ENCODE measurements around the gene PIK3C2G. TPM values are rescaled to one million over a fixed set of nuclear protein-coding genes. Genes with fewer than 3 reads are reported as not detected.

PIK3C2G gene
- total RNA-seq, 4 donors from 2014 or later: 0.30 TPM; not detected in 3

GRCh38 chr12:18431771-18432170, 170.5 kb downstream of the PIK3C2G start:
- H3K27ac ChIP-seq: no peak overlapping the region
- H3K4me1 ChIP-seq: no peaks in the 10 kb centered on the region
- H3K9me3 ChIP-seq: no peaks in the 10 kb centered on the region
- DNase-seq (ENCODE audit: low spot score in 2 of 2): no peak
- H3K4me3 ChIP-seq: no peak overlapping the region
- no peak for TF ChIP-seq CTCF (IDR thresholded peaks at IDR 0.05)
- no peak for TF ChIP-seq POLR2A (IDR thresholded peaks at IDR 0.05)
- no peaks in the 10 kb centered on the region for H3K36me3 ChIP-seq
- no peaks in the 10 kb centered on the region for H3K27me3 ChIP-seq

GRCh38 chr12:18432206-18432605, 170.9 kb downstream of the PIK3C2G start:
- DNase-seq (ENCODE audit: low spot score in 2 of 2): no peak
- Histone ChIP-seq H3K4me3 (no peak overlapping the region), H3K27ac (no peak overlapping the region), H3K9me3 (no peaks in the 10 kb centered on the region), H3K36me3 (no peaks in the 10 kb centered on the region), H3K4me1 (no peaks in the 10 kb centered on the region), H3K27me3 (no peaks in the 10 kb centered on the region)
- TF ChIP-seq CTCF (IDR thresholded peaks at IDR 0.05): no peak
- no peak for TF ChIP-seq EP300 (IDR thresholded peaks at IDR 0.05)
- no peak for TF ChIP-seq POLR2A (IDR thresholded peaks at IDR 0.05)

GRCh38 chr12:18436170-18436569, 174.9 kb downstream of the PIK3C2G start:
- no peaks in the 10 kb centered on the region for H3K4me1 ChIP-seq
- DNase-seq (ENCODE audit: low spot score in 2 of 2): no peak
- TF ChIP-seq POLR2A (IDR thresholded peaks at IDR 0.05) (no peak), EP300 (IDR thresholded peaks at IDR 0.05) (no peak), CTCF (IDR thresholded peaks at IDR 0.05) (no peak)
- H3K9me3 ChIP-seq: no peaks in the 10 kb centered on the region
- no peak overlapping the region for H3K27ac ChIP-seq
- no peak overlapping the region for H3K4me3 ChIP-seq
- no peaks in the 10 kb centered on the region for H3K36me3 ChIP-seq
- no peaks in the 10 kb centered on the region for H3K27me3 ChIP-seq

- 47 to 56% methylated on average over 3 of the region's 3 CpGs for whole genome bisulfite sequencing, 2 donors
- H3K4me1 ChIP-seq: no peaks in the 10 kb centered on the region
- no peaks in the 10 kb centered on the region for H3K9me3 ChIP-seq
- H3K27ac ChIP-seq: no peak overlapping the region
- H3K4me3 ChIP-seq: no peak overlapping the region
- H3K27me3 ChIP-seq: no peaks in the 10 kb centered on the region
- no peaks in the 10 kb centered on the region for H3K36me3 ChIP-seq
- no peak for TF ChIP-seq CTCF (IDR thresholded peaks at IDR 0.05)
- no peak for TF ChIP-seq POLR2A (IDR thresholded peaks at IDR 0.05)
- no peak for TF ChIP-seq EP300 (IDR thresholded peaks at IDR 0.05)
- DNase-seq (ENCODE audit: low spot score in 2 of 2): no peak
Observed at GRCh38 chr12:18439541-18439940, 178.2 kb downstream of the PIK3C2G start.

- H3K9me3 ChIP-seq: no peaks in the 10 kb centered on the region
- no peak overlapping the region for H3K4me3 ChIP-seq
- H3K36me3 ChIP-seq: no peaks in the 10 kb centered on the region
- no peak overlapping the region for H3K27ac ChIP-seq
- no peaks in the 10 kb centered on the region for H3K4me1 ChIP-seq
- H3K27me3 ChIP-seq: no peaks in the 10 kb centered on the region
- TF ChIP-seq EP300 (IDR thresholded peaks at IDR 0.05) (no peak), POLR2A (IDR thresholded peaks at IDR 0.05) (no peak)
- WGBS, 2 donors: 39 to 54% methylated on average over 5 of the region's 5 CpGs
- DNase-seq (ENCODE audit: low spot score in 2 of 2): no peak
Observed at GRCh38 chr12:18443768-18444437, 182.6 kb downstream of the PIK3C2G start.

Data from tibial nerve (tissue), 4 donors.